LHCN-M2 (cell line): Measurements from ENCODE around the gene HYCC2. TPM values are rescaled to one million over a fixed set of nuclear protein-coding genes. Genes with fewer than 3 reads are reported as not detected.
"Not testable (repeated sequence)": the region's sequence is repeated elsewhere in the genome, so short reads cannot be mapped to it uniquely, and the experiment has no call there.

Experiments used
- DNase-seq: peaks from one replicate; pipeline ENCODE4 v3.0.0-alpha.2; 2012; ENCODE audit warnings: low read depth
- polyA plus RNA-seq: library from polyadenylated mRNA; unstranded; fragments of >200 nt; gene quantifications from one replicate; pipeline ENCODE4 v1.2.1, GENCODE V29; 2012; ENCODE audit warnings: missing spikeins
- total RNA-seq: library from RNA; depleted of rRNA; stranded (reverse); fragments of >200 nt; gene quantifications from 2 replicates; pipeline ENCODE4 v1.2.3, GENCODE V29; 2014; rRNA removed

The HYCC2 gene
- 3.6 and 3.7 TPM in 2 replicates for total RNA-seq
- 1.8 TPM for polyA plus RNA-seq

DNA sequence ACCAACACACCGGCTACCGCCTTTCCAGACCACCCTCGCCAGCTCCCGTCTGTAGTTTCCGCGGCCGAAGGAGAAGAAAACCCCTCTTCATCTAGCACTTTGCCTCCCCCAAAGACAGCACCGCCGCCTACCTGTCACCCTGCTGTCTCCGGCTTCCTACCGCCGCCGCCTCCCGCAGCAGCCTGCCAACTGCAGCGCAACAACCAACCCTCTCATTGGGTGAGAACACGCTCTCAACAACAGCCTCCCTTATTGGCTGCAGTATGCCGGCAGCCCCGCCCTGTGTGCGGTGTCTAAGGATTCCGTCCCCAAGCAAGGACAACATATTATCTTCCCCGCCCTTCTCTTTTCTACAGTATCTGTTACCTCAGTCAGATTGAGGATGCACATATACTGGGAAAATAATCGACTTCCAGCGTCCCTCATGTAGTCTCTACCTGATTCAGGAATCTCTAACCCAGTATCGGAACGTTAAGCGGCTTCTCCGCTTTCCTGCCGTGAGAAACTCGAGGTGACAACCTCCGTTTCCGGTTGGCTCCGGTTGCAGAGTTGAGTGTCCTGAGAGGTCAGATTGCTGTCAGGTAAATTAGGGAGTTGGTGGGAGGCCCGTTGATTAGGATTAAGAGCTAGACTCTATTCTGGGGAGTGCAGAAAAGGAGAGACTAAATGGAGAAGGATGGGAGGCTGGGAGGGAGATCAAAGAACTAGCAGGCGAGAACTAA is at the start of gene HYCC2, which contains the start of gene NDUFB3:
HYCC2 (minus strand) TSS at position 193 of the 722 bp plus-strand sequence. CDS start 47,662 bp downstream, outside the sequence.
NDUFB3 (plus strand) TSS at position 523 of the 722 bp plus-strand sequence. CDS start 6,882 bp downstream, outside the sequence.
- peak; percentile 89 for DNase-seq

DNA sequence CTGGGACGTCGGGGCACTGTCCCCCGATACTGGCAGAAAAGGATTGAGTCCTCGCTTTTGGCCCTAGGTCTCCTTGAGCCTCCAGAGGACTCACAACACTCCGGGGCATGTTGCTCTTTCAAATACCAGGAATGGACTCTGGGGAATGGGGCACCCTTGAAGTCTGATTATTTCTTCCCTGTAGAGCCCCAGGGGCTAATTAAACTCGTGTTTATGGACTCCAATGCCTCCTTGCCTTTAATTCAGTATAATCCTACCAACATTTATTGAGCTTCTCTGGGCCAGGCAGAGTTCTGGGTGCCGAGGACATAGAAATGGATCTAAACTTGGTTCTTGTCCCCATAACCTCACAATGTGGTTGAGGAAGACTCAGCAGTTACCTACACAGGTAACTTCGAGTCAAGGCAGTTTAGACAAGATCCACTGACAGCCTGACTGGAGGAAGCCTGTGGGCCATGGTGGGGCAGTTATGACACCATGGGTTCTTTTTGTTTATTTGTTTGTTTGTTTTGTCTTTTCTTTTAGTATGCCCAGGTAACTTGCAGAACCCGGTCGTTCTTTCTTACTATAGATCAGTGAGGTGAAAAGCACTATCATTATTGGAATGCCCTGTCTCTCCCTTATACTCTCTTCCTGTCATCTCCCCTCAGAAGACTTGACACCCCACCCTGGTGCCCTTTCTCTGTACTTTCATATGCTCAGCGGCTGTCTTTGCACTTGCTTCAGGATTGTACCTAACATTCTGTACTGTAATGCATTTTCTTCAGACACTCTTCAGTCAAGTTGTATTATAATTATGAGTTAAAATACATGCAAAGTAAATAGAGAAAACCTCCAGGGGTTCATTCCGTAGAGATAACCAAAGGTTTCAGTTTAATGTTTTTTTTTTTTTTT is 47.7 kb upstream of the HYCC2 start:
- DNase-seq, result peak; percentile 61

DNA sequence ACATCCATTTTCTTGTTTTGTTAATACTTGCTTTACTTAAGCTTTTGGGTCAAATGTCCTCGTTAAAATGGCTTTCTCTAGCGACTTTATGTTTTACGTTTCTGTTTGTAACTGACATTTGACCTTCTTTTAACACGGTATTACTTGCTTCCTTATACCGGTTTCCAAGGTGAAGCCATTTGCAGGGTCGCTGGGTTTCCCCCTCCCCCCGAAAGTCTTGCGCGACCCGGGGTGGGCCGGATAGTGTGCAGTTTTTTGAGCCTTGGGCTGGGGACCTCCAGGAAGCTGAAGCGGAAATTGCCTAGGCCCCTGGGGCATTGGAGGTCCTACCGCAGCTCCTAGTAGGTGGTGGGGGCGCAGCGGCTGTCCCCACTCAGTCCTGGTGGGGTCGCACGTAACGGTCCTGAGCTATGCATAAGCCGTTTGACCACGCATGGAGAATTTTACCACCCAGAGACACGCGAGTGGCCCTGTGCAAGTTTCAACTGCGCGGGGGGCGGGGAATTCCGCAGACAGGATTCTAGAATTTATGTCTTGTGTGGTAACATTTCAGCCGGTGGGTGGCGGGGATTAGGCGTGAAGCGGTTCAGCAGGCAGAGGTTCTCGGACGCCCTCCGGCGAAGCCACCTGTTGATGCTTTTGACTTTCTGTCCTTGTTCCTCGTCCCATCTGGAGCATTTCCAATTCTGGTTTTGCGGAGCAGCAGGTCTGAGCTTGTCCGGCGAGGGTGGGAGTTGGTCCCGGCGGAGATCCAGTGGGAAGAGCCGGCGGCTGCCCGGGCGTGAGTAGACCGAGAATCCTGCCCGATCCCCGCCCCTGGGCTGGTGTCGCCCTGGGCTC is 46.9 kb upstream of the HYCC2 start:
- peak; percentile 93 for DNase-seq

DNA sequence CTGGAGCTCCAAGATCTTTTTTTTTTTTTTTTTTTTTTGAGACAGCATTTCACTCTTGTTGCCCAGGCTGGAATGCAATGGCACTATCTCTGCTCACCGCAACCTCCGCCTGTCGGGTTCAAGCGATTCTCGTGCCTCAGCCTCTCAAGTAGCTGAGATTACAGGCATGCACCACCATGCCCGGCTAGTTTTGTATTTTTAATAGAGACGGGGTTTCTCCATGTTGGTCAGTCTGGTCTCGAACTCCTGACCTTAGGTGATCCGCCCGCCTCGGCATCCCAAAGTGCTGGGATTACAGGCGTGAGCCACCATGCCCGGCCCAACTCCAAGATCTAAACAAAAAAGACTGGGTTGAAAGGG is 46.2 kb upstream of the HYCC2 start:
- not testable (repeated sequence) for DNase-seq

DNA sequence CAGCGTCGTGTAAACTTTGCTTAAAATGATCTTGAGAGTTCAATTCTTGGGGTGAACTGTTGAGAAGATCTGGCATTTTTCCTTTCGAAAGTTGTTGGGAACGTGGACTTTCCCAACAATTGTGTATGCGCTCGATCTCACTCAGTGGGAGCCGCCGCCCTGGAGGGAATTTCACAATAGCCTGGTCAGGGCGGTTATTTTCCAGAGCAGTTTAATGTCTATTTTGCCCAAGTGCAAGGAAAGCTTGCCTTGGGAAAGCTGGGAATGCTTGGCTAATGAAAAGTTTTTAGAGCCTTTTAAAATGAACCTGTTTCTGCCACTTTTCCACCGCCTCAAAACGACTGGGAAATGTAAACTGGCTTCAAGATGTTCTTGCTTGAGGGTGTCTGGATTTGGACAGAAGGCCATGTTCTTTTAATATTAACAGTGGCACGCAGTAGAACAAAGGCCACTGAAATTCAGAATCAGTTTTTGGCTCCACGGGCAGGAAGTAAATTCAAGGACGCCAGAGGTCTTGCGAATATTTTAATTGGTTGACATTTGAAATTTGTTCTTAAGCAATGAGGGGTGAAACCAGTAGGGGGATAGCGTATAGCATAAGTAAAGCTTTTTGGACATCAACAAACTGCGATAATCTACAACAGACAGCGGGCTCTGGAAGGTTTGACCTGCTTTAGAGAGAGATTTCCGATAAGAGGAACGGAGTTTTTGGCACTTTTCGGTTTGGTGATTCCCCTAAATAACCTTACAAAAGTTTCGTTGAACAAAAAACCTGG is 45.7 kb upstream of the HYCC2 start:
- peak; percentile 88 for DNase-seq

DNA sequence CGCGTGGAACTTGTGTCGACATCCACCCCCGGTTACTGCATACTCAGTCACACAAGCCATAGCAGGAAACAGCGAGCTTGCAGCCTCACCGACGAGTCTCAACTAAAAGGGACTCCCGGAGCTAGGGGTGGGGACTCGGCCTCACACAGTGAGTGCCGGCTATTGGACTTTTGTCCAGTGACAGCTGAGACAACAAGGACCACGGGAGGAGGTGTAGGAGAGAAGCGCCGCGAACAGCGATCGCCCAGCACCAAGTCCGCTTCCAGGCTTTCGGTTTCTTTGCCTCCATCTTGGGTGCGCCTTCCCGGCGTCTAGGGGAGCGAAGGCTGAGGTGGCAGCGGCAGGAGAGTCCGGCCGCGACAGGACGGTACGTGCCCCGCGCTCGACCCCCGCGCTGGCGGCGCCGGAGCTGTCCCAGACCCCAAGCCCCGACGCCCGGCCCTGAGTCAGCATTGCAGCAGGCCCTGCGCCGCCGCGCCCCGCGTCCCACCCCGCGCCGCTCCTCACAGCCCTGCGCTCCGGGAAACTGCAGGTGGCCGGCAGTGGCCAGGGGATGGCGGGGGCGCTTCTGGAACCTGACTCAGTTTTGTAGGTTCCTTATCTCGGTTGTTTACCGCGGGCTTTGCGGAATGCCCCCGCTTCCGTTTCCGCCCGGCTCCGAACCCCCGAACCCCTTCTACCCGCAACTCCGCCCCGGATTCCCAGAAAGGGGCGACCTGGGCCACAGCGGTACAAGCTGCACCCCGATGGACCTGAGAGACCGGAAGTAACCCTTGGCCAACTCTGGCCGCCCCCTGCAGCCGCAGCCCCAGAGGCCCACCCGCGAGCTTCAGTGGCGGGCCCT is 44.9 kb upstream of the HYCC2 start, which contains the start of gene CFLAR:
CFLAR (plus strand) TSS at position 50 of the 844 bp plus-strand sequence. CDS start 13,702 bp downstream, outside the sequence.
- peak; percentile 85 for DNase-seq

DNA sequence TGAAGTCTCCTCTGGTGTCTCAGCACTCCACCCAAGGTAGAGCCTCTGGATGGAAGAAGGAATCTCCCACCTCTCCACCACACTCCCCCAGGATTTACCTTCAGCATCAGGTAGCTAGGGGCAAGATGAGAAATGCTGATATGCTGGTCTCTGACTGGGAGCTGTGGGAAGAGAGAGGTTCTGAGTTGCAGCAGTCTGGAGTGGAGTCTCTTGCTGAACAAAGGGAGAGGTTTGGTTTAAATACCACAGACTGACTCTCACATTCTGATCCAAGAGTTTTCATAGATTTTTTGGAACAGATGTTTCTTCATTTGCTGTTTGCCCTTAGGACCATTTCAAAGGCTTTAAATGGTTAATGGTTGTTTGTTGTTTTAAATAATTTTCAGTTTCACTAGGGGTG is 43.4 kb upstream of the HYCC2 start:
- DNase-seq, result peak; percentile 34

DNA sequence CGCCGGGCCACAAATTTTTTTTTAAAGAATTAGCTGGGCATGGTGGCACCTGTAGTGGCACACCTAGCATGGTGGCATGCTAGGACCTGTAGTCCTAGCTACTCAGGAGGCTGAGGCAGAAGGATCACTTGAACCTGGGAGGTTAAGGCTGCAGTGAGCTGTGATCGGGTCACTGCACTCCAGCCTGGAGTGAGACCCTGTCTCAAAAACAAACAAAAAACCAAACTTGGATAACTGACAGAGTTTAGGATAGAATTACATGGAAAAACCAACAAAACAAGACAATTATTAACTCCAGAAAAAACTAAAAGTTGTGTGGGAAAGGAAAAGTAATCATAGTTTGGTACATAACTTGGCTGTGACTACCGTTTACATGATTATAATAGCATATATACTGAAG is 42.9 kb upstream of the HYCC2 start:
- no peak for DNase-seq

DNA sequence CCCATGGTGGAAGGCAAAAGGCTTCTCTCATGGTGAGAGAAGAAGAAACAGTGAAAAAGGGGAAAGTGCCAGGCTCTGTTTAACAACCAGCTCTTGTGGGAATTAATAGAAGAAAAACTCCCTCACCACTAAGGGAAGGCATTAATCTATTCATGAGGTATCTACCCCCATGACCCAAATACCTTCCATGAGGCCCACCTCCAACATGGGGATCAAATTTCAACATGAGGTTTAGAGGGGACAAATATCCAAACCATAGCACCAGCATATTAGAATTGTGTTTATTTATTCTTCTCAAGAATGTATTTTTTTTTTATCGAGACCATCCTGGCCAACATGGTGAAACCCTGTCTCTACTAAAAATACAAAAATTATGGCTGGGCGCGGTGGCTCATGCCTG is 39.6 kb upstream of the HYCC2 start:
- no peak for DNase-seq

DNA sequence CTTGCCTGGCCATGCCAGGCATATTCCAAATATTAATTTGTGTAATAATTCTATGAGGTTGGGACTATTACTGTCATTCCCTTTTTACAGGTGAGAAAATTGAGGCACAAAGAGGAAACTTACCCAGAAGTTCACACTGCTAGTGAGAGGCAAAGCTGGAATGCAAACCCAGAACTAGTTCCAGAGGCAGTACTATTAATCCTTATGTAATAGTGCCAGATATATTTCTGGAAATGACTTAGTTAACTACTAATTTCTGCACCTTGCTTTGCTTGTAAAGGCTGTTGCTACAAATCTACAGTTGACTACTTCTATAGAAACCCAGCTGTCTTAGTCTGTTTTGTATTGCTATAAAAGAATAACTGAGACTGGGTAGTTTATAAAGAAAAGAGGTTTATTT is 39.1 kb upstream of the HYCC2 start:
- DNase-seq, result no peak

DNA sequence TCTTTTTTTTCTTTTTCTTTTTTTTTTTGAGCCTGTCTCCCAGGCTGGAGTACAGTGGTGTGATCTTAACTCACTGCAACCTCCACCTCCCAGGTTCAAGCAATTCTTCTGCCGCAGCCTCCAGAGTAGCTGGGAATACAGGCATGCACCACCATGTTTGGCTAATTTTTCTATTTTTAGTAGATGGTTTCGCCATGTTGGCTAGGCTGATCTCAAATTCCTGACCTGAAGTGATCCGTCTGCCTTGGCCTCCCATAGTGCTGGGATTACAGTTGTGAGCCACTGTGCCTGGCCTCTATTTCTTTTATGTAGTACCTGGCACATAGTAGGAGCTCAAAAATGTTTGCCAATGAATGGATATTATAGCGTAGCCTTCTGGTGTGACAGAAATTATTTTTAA is 37.7 kb upstream of the HYCC2 start:
- no peak for DNase-seq

DNA sequence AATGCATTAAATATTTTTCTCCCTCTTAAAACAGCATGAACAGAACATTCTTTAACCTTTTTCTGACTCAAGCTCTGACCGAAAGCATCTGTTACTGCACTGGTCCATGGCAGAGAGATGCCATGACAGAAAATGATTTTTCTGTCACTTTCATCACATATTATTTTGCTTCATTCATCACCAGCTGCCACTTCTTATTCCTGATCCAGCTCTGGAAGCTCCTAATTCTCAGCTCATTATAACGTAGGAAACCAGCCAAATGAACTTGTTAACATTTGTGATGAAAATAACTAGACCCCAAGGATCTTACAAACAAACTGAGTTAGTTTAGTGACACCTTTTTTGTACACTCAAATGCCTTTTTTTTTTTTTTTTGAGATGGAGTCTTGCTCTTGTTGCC is 36.9 kb upstream of the HYCC2 start:
- DNase-seq, result no peak

DNA sequence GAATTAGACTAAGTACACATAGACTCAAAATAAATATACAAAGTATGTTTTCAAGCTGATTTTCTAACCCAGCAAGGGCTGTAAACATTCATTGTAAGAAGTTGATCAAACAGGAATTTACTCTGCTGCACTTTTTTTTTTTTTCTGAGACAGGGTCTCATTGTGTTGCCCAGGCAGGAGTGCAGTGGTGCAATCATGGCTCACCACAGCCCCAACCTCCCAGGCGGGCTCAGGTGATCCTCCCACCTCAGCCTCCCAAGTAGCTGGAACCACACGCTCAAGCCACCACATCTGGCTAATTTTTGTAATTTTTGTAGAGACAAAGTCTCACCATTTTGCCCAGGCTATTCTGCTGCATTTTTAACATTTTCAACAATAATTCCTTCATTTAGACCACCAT is 36.2 kb upstream of the HYCC2 start:
- no peak for DNase-seq

DNA sequence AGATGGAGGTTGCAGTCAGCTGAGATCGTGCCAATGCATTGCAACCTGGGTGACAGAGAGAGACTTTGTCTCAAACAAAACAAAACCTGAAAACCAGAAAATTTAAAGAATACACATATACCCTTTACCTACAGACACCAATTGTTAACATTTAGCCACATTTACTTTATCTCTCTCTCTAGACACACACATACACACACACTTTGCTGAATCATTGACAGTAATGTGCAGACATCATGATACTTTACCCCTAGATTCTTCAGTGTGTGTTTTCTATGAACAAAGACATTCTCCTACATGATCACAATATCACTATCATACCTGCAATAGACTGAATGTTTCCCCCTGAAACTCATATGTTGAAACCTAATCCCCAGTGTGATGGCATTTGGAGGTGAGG is 34.3 kb upstream of the HYCC2 start:
- DNase-seq, result no peak

DNA sequence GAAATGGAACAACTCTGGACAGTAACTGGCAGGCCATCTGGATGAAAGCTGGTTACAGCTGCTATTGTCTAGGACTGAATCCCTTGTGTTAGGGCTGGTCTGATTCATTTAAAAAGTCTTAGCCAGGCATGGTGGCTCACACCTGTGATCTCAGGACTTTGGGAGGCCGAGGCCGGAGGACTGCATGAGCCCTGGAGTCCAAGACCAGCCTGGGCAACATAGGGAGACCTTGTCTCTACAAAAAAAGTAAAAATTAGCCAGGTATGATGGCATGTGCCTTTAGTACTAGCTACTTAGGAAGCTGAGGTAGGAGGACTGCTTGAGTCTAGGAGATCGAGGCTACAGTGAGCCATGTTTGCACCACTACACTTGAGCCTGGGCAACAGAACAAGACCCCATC is 29.0 kb upstream of the HYCC2 start:
- DNase-seq, result no peak

DNA sequence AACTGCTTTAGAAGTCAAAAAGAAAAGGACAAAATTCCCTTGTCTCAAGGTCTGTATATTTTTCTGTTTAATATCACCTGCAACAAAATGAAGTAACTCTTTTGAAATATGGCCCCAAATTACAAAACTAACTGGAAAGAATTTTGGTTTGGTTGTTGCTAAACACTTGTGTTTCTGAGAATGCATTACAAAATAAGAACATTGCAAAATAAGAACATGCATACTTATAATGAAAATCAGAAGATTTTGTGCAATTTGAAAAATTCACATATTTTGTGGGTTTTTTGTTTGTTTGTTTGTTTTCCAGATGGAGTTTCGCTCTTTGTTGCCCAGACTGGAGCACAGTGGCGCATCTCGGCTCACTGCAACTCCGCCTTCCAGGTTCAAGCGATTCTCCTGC is 22.1 kb upstream of the HYCC2 start:
- DNase-seq, result peak; percentile 14

DNA sequence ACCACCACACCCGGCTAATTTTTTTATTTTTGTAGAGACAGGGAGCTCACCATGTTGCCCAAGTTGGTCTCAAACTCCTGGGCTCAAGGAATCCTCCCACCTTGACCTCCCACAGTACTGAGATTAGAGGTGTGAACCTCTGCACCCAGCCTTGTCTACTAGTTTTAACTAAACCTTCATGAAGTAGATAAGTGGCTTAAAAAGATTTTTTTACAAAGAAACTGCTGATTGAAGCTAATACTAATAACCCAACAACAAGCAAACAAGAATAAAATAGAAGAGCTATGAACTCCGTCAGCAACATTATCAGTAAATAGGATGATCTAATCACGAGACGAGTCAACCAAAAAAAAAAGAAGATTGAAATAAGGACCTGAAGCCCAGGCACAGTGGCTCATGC is 19.1 kb upstream of the HYCC2 start:
- no peak for DNase-seq

DNA sequence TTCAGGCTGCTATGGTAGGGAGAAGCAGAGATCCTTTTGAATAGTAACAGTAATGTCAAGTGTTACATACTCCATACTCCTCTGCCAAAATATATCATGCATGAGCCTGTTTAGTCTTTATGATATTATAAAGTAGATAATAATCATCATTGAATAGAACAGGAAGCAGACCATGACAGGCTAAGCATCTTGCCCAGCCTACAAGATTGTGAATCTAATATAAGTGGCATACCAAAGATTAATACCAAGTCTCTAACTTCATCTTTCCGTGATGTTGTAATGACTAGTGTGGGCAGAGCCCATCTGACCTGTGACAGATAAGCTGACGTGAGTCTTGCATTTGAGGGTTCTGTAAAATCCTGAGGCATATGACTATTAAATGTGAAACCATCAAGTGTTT is 13.4 kb upstream of the HYCC2 start:
- no peak for DNase-seq

DNA sequence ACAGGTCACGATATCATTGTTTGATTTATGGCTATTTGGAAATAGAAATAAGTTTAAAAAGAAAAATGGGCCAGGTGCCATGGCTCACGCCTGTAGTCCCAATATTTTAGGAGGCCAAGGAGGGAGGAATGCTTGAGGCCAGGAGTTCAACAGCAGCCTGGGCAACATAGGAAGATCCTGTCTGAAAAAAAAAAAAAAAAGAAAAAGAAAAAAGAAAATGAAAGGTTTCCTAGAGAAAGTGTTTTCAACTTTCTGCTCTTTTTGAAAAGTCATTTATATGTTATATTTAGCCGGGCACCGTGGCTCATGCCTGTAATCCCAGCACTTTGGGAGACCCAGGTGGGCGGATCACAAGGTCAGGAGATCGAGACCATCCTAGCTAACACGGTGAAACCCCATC is 3.5 kb upstream of the HYCC2 start:
- no peak for DNase-seq

DNA sequence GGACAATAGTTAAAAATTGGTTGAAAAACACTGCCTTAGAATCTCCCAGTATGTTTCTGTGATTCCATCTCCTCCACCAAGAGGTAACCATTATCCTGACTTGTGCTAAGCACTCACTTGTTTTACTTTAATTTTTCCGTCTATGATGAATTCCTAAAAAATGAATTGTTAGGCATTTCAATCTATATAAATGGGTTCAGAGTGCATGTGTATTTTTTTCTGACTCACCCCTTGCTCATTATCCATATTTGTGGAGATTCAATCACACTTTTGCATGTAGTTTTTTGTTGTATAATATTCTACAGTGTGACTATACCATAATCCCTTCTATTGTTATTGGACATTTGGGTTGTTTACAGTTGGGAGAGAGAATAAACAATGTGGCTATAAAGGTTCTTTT is 1.6 kb upstream of the HYCC2 start:
- no peak for DNase-seq
